Astrocyte of the spinal cord (primary cell): ENCODE results near the gene PCNT.

Experiments used
- DNase-seq: peaks from one replicate; pipeline ENCODE4 v3.0.0; 2011; ENCODE audit warnings: low read depth, low spot score
- H3K4me3 ChIP-seq: 2 replicates; pipeline ENCODE4 v1.5.1; 2011; ENCODE audit warnings: low read depth, mild to moderate bottlenecking, low read length, moderate library complexity
- CTCF ChIP-seq: IDR thresholded peaks from 2 replicates; pipeline ENCODE4 v1.5.1; 2012; ENCODE audit warnings: low read depth, mild to moderate bottlenecking, low read length, inconsistent platforms
- in situ Hi-C: cut with HindIII; loops from 2 replicates; pipeline ENCODE4 v1.10.0; 2017; ENCODE audit warnings: low sequenced_read_pairs

Gene PCNT

GRCh38 chr21:46409641-46410406 lies 85.9 kb downstream of the PCNT start:
- DNase-seq, result no peak
- TF ChIP-seq CTCF, result no peak
- no peak overlapping the region for H3K4me3 ChIP-seq
- in situ Hi-C loops, result no loop called here

GRCh38 chr21:46410516-46410915 lies 86.6 kb downstream of the PCNT start:
- no peak for TF ChIP-seq CTCF
- no peak for DNase-seq
- H3K4me3 ChIP-seq, result no peak overlapping the region

GRCh38 chr21:46411236-46411635 lies 87.3 kb downstream of the PCNT start:
- in situ Hi-C loops, result no loop called here

More at GRCh38 chr21:46410516-46410915, 86.6 kb downstream of the PCNT start:
- in situ Hi-C loops, result no loop called here

GRCh38 chr21:46411691-46412090 lies 87.7 kb downstream of the PCNT start:
- no peak for TF ChIP-seq CTCF

More at GRCh38 chr21:46411236-46411635, 87.3 kb downstream of the PCNT start:
- H3K4me3 ChIP-seq, result no peak overlapping the region
- DNase-seq, result no peak
- no peak for TF ChIP-seq CTCF

GRCh38 chr21:46412521-46413364 lies 88.8 kb downstream of the PCNT start:
- in situ Hi-C loops, result no loop called here
- TF ChIP-seq CTCF, result no peak
- H3K4me3 ChIP-seq, result no peak overlapping the region
- DNase-seq, result no peak

More at GRCh38 chr21:46411691-46412090, 87.7 kb downstream of the PCNT start:
- in situ Hi-C loops, result no loop called here
- H3K4me3 ChIP-seq, result no peak overlapping the region
- no peak for DNase-seq

- in situ Hi-C loops, result no loop called here
- TF ChIP-seq CTCF, result no peak
- DNase-seq, result no peak
- H3K4me3 ChIP-seq, result no peak overlapping the region
Observed at GRCh38 chr21:46413365-46413696, 89.4 kb downstream of the PCNT start.
